ENCODE data around the gene MTM1. TPM values are rescaled to one million over a fixed set of nuclear protein-coding genes. Genes with fewer than 3 reads are reported as not detected.

Gene MTM1
- total RNA-seq, 2 experiments from 2014 or later = 38.6 to 40.3 TPM

- no peak for DNase-seq
- CTCF ChIA-PET = interaction anchor here (0.7 to 3.3 kb wide), 3 partner anchors 14 to 18 kb away, joined by 3 to 11 read pairs (median 5); no protein-coding TSS in a partner anchor
- Mint-ChIP-seq H3K4me3 (no peak overlapping the region), H3K36me3 (peaks cover 29% of the 10 kb centered on the region), H3K27ac (peak overlapping the region; percentile 40), H3K9me3 (ENCODE audit: low read depth) (no peaks in the 10 kb centered on the region), H3K4me1 (peaks cover 40% of the 10 kb centered on the region), H3K27me3 (no peaks in the 10 kb centered on the region)
- ATAC-seq = no peak
Observed at GRCh38 chrX:150697641-150698040, 129.2 kb downstream of the MTM1 start.

DNA sequence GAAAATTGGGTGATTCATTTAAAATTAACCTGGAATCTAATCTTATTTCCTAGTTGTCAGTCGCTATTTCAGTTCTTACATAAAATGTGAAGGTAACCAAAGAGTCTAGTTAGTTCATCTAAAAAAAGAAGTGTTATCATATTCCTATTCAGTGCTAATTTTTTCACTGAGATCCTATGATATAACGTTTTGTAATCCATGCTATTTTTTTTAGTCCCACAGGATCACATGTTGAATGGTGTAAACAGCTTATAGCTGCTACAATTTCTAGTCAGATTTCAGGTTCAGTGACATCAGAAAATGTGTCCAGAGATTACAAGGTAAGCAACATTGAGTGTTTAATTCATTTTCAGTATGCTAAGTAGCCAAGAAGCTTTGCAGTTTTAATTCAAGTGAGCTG is 130.6 kb downstream of the MTM1 start:
- Mint-ChIP-seq H3K4me3 (no peak overlapping the region), H3K4me1 (peaks cover 44% of the 10 kb centered on the region), H3K36me3 (peaks cover 36% of the 10 kb centered on the region), H3K27ac (no peak overlapping the region), H3K9me3 (ENCODE audit: low read depth) (no peaks in the 10 kb centered on the region), H3K27me3 (no peaks in the 10 kb centered on the region)
- DNase-seq (no peak), ATAC-seq (no peak)
- CTCF ChIA-PET = interaction anchor here (0.7 to 1.5 kb wide), 2 partner anchors 16 to 19 kb away, joined by 3 to 5 read pairs; no protein-coding TSS in a partner anchor

DNA sequence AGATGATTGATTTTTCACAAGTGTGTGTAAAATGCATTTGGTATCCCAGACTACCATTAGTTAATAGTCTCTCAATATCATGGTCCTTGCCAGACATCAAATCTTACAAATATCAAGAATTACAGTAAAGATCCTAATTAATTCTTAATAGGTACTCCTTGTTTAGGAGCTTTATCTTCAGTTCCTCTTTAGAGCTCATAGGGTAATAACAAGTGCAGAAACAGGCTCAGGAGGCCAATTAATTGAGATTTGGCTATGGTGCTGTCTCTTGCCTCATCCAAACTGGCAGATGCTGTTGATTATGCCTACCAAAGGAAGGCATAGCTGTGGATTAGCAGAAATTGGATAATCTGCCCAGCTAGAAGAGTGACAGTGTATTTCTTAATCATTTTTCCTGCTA is 131.7 kb downstream of the MTM1 start:
- Mint-ChIP-seq H3K4me3 (no peak overlapping the region), H3K27ac (no peak overlapping the region), H3K4me1 (peaks cover 36% of the 10 kb centered on the region), H3K36me3 (peaks cover 43% of the 10 kb centered on the region), H3K9me3 (ENCODE audit: low read depth) (no peaks in the 10 kb centered on the region), H3K27me3 (no peaks in the 10 kb centered on the region)
- DNase-seq = no peak
- ATAC-seq = no peak
- CTCF ChIA-PET = no interaction called here

- Mint-ChIP-seq H3K4me3 (no peak overlapping the region), H3K4me1 (peaks cover 26% of the 10 kb centered on the region), H3K36me3 (peaks cover 42% of the 10 kb centered on the region), H3K27ac (no peak overlapping the region), H3K9me3 (ENCODE audit: low read depth) (no peaks in the 10 kb centered on the region), H3K27me3 (no peaks in the 10 kb centered on the region)
- DNase-seq (no peak), ATAC-seq (no peak)
- CTCF ChIA-PET = interaction anchor here (1.2 kb wide), 1 partner anchor 20 kb away, joined by 3 read pairs; no protein-coding TSS in a partner anchor
Observed at GRCh38 chrX:150701377-150701776, 133.0 kb downstream of the MTM1 start.

DNA sequence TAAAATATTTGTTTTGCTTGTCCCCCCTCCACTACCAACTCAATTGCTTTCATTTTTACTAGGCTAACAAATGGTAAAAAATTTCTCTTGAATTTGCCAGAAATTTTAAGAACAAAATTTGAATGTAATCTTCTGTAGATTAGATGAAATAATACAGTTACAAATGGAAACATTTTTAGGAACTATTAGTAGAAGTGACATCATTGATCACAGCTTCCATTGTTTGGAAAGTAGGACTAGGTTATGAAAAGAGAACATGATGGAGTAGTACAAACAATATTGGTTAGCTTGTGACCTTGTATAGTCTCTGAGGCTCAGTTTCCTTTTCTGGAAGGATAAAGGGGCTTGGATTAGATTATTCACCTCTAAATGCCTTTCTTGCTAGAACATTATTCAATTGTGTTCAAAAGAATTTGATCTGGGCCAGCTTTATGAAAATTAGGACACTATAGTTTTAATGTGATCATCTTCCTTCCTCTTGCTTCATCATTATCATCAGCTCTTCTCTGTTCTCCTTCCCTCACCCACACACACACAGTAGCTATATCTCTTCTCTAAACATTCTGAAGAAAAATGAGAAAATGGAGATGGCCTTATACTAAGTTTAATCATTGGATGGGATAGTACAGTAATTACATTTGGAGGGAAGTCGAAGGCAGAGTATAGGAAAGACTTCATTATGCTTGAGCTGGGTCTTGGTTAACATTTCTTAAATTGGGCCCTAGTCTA is 134.7 kb downstream of the MTM1 start:
- DNase-seq (no peak), ATAC-seq (no peak)
- Mint-ChIP-seq H3K9me3 (ENCODE audit: low read depth) (no peaks in the 10 kb centered on the region), H3K4me3 (no peak overlapping the region), H3K36me3 (peaks cover 37% of the 10 kb centered on the region), H3K27ac (no peak overlapping the region), H3K27me3 (no peaks in the 10 kb centered on the region), H3K4me1 (peaks cover 13% of the 10 kb centered on the region)
- CTCF ChIA-PET = interaction anchor here (1.6 to 1.8 kb wide), 2 partner anchors 20 to 338 kb away, joined by 3 to 5 read pairs; no protein-coding TSS in a partner anchor

GRCh38 chrX:150703695-150703974 is 135.2 kb downstream of the MTM1 start:
- ATAC-seq = no peak
- peaks cover 13% of the 10 kb centered on the region for H3K4me1 Mint-ChIP-seq
- H3K4me3 Mint-ChIP-seq = no peak overlapping the region
- H3K27me3 Mint-ChIP-seq = no peaks in the 10 kb centered on the region
- no peak overlapping the region for H3K27ac Mint-ChIP-seq
- no peak for DNase-seq
- peaks cover 37% of the 10 kb centered on the region for H3K36me3 Mint-ChIP-seq
- H3K9me3 Mint-ChIP-seq (ENCODE audit: low read depth) = no peaks in the 10 kb centered on the region
- CTCF ChIA-PET = interaction anchor here (1.6 to 1.8 kb wide), 2 partner anchors 20 to 338 kb away, joined by 3 to 5 read pairs; no protein-coding TSS in a partner anchor

DNA sequence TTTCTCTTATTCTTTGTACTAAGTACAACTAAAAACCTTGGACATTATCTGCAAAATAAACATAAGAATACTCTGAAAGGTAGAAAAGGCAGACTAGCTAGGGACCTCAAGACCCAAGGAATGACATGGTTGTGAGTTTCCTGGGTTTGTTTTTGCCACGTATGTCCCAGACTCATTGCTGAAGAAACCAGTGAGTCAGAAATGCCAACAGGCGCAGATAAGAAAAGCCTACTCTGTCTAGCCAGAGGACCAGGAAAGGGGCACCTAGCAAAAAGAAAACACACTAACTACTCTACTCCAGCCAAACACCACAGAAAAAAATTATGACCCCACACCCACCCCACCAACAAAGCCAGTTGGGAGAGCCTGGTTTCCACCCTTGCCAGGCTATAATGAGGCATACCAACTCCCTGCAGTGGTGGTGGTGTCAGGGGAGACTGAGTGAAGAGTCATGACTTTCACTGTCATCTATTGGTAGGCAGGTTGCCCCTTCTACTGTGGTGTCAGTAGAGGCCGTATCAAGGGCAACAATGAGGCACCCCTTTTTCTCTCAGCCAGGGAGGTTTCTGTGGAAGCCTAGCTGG is 135.7 kb downstream of the MTM1 start:
- Mint-ChIP-seq H3K27me3 (no peaks in the 10 kb centered on the region), H3K27ac (no peak overlapping the region), H3K9me3 (ENCODE audit: low read depth) (no peaks in the 10 kb centered on the region), H3K4me3 (no peak overlapping the region), H3K4me1 (peaks cover 13% of the 10 kb centered on the region), H3K36me3 (peaks cover 35% of the 10 kb centered on the region)
- DNase-seq = no peak
- ATAC-seq = no peak
- CTCF ChIA-PET = no interaction called here

DNA sequence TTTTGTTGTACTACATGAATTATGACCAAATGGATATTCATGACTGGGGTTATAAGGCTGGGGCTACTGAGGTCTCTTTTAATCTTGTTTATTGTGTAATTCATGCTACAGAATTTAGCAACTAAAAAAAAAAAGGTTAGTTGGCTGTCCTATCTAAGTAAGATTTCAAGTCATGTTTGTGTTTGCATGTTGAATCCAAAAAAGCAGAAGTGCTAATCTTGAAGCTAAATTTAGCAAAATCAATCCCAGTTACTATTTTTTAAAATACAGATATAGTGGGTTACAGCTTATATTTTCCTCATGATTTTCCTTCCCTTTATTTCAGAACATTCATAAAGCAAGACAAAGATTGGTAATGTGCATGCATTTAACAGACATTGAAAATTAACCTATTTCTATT is 144.2 kb downstream of the MTM1 start:
- CTCF ChIA-PET = interaction anchor here (0.9 to 1.5 kb wide), 2 partner anchors 16 to 29 kb away, joined by 3 read pairs; no protein-coding TSS in a partner anchor
- ATAC-seq = no peak
- Mint-ChIP-seq H3K27ac (no peak overlapping the region), H3K4me3 (no peak overlapping the region), H3K4me1 (peaks cover 20% of the 10 kb centered on the region), H3K27me3 (no peaks in the 10 kb centered on the region), H3K9me3 (ENCODE audit: low read depth) (no peaks in the 10 kb centered on the region), H3K36me3 (peaks cover 4% of the 10 kb centered on the region)
- DNase-seq = no peak

- H3K27ac Mint-ChIP-seq = no peak overlapping the region
- peaks cover 18% of the 10 kb centered on the region for H3K4me1 Mint-ChIP-seq
- no peaks in the 10 kb centered on the region for H3K27me3 Mint-ChIP-seq
- DNase-seq = no peak
- no peak for ATAC-seq
- no peak overlapping the region for H3K4me3 Mint-ChIP-seq
- CTCF ChIA-PET = interaction anchor here (1.1 to 2.1 kb wide), 7 partner anchors 18 to 354 kb away, joined by 3 to 19 read pairs (median 4); no protein-coding TSS in a partner anchor
- H3K9me3 Mint-ChIP-seq (ENCODE audit: low read depth) = no peaks in the 10 kb centered on the region
- H3K36me3 Mint-ChIP-seq = peaks cover 4% of the 10 kb centered on the region
Observed at GRCh38 chrX:150715184-150715583, 146.8 kb downstream of the MTM1 start.

DNA sequence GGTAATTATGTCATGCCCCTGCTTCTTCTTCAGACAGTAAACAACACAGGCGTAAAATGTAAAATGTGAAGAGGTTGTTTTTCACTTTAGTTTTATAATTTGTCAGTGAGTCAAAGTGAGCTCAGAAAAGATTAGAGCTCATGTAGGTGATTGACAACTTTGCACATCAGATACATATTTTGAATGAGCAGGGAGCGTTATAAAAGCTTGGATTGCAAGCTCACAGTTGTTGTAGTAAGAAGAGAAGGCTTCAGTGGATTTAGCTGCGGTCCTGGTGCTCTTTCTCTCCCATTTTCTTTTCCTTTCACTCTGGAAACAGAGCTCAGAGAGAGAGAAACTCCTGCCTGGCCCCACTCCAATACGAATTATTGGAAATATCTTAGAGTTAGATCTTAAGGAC is 151.2 kb downstream of the MTM1 start:
- no peaks in the 10 kb centered on the region for H3K27me3 Mint-ChIP-seq
- peaks cover 15% of the 10 kb centered on the region for H3K36me3 Mint-ChIP-seq
- CTCF ChIA-PET = interaction anchor here (1.1 to 3.0 kb wide), 2 partner anchors 27 to 36 kb away, joined by 3 to 12 read pairs; no protein-coding TSS in a partner anchor
- no peak overlapping the region for H3K4me3 Mint-ChIP-seq
- no peak for ATAC-seq
- peaks cover 5% of the 10 kb centered on the region for H3K4me1 Mint-ChIP-seq
- DNase-seq = no peak
- H3K27ac Mint-ChIP-seq = no peak overlapping the region
- no peaks in the 10 kb centered on the region for H3K9me3 Mint-ChIP-seq (ENCODE audit: low read depth)

Other genes with a start within 250 kb of the MTM1 start
- gene MAMLD1, start 205.3 kb upstream of the MTM1 start, total RNA-seq = 10 to 100 TPM in 1 of 2 experiments, 1 to 10 TPM in 1; 8.1 to 11.9 TPM
- gene MTMR1, start 124.8 kb downstream of the MTM1 start, total RNA-seq = 10 to 100 TPM; 32.7 to 34.7 TPM

Data from activated CD8-positive, alpha-beta memory T cell treated with anti-CD3 and anti-CD28 coated beads, Interleukin-2, amount 10 ng/mL, durations not matched to agents 7 days and 5 days (primary cell).